T-helper 2 cell (primary cell): ENCODE results near the gene RBM33.
A peak's percentile ranks its signal among the peaks of the same experiment; 100 is the strongest.
"Not testable (repeated sequence)": the region's sequence is repeated elsewhere in the genome, so short reads cannot be mapped to it uniquely, and the experiment has no call there.

Experiments
- DNase-seq, 5 experiments: peaks; one replicate each; pipeline versions ENCODE4 v3.0.0 to v3.0.0-alpha.2; 2012 to 2022
- total RNA-seq, 2 donors: gene quantifications; one replicate each; lab custom pipeline; 2026; lab: John Stamatoyannopoulos, UW

The RBM33 gene, protein sequence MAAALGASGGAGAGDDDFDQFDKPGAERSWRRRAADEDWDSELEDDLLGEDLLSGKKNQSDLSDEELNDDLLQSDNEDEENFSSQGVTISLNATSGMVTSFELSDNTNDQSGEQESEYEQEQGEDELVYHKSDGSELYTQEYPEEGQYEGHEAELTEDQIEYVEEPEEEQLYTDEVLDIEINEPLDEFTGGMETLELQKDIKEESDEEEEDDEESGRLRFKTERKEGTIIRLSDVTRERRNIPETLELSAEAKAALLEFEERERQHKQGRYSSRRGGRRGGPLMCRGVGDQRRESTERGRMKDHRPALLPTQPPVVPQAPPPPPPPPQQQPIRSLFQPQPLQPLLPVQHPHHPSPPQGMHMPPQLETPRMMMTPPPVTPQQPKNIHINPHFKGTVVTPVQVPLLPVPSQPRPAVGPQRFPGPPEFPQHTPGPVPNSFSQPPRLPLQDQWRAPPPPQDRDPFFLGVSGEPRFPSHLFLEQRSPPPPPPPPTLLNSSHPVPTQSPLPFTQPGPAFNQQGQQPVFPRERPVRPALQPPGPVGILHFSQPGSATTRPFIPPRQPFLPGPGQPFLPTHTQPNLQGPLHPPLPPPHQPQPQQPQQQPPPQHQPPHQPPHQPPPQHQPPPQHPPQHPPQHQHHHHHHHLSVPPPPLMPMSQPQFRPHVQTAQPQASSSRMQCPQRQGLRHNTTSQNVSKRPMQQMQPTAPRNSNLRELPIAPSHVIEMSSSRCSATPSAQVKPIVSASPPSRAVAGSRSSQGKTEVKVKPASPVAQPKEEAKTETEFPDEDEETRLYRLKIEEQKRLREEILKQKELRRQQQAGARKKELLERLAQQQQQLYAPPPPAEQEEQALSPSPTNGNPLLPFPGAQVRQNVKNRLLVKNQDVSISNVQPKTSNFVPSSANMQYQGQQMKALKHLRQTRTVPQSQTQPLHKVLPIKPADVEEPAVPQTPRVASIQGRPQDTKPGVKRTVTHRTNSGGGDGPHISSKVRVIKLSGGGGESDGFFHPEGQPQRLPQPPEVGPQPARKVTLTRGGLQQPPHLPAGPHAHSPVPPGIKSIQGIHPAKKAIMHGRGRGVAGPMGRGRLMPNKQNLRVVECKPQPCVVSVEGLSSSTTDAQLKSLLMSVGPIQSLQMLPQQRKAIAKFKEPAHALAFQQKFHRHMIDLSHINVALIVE
- 137 to 150 reads per million in 2 donors for total RNA-seq

DNA sequence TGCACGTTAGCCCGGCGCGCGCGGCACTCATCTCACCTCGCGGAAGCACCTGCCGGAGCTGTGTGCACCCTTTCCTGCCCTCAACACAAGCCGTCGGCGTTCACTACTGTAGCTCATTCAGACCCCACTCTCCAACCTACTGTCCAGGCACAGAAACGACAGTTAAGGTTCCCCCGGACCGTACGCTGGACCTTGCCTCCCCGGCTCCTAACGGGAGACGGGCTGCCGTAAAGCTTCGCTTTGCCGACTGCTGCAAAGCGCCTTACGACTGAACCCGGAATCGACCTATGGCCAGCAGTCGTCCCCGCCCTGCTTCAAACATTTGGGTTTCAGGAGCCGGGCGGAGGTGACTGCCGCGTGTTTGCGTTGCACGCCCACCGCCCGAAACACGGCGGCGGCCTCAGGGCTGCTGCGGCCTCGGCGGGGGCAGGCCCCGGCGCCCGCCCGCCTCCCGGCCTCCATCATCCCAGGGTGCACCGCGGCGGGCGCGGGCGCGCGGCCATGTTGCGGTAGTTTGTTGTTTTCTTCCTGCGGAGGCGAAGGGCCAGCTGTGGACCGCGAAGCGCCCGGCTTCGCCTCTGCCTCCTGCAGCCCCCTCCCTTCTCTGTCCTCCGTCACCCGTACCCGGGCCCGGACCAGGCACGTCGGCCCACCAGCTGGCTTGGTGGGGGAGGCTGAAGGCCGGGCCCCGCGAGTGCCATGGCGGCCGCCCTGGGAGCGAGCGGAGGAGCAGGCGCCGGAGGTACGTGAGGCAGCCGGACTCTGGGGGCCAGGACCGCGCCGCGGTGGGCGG lies at the start of gene RBM33:
Gene RBM33 (plus strand): TSS at position 484 of the 793 bp plus-strand sequence. CDS start 216 bp downstream, at position 700.
- DNase-seq, result peak; percentile 60 to 91 (median 75)

DNA sequence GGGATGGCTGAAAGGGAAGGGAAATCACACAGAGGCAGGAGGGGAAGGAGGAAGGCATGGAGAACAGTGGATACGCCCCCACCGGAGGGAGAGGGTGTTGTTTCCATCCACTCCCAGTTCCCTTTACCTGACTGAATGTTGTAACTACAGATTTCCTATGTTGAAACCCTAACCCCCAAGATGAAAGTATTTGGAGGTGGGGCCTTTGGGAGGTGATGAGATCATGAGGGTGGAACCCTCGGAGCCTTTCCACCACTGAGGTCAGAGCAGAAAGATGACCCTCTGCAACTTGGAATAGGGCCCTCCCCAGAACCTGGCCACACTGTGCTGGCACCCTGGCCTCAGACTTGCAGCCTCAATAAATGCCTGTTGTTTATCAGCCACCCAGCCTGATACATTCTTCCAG lies 49.5 kb upstream of the RBM33 start:
- no peak for DNase-seq

DNA sequence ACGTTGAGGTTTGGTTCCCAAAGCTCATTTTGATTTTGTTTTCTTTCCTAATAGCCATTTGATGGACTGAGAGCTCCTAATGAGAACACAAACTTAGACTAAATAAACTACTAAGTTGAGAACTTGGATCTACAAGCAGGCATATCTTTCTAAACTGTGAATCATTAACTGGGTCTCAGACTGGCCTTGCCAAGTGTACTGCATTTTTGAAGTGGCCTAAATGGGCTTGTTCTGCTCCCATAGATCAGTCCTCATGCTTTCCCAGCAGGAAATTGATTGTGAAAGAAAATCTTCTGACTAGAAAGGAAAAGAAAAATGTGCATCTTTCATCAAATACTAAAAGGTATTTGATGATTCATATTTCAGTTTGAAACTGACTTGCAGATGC lies 46.7 kb upstream of the RBM33 start:
- no peak for DNase-seq

DNA sequence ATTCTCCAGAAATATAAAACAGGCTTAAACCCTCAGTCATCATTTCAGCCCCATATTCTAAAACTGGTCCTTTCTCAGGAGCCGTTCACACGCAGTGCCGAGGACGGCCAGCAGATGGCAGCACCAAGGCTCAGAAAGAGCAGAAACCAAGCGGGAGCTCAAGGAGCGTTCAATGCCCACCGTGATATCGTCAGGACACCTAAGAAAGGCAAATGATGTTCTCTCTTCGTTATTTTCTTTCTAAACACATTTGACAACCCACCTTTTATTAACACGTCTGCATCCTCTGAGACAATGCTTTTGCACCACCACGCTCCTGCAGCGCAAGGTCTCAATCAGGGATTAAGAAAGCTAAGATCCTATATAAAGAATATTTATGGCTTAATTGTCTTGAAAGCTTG lies 45.7 kb upstream of the RBM33 start:
- DNase-seq, result peak; percentile 31 to 80 (median 66)

DNA sequence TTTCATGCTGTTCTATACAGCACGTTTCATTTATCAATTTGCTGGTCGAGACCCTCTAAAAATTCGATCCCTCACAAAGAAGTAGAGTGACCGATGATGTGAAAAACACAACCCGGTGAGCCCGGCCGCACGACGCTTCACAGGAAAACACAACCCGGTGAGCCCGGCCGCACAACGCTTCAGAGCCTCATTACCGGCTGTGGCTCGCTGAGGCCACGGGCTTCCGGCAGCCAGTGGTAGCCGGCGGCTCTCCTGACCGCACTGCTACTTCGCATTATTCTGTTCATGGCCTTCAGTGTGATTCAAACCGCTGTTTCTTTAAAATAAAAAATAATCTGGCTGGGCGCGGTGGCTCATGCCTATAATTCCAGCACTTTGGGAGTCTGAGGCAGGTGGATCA lies 42.3 kb upstream of the RBM33 start:
- DNase-seq, result no peak

DNA sequence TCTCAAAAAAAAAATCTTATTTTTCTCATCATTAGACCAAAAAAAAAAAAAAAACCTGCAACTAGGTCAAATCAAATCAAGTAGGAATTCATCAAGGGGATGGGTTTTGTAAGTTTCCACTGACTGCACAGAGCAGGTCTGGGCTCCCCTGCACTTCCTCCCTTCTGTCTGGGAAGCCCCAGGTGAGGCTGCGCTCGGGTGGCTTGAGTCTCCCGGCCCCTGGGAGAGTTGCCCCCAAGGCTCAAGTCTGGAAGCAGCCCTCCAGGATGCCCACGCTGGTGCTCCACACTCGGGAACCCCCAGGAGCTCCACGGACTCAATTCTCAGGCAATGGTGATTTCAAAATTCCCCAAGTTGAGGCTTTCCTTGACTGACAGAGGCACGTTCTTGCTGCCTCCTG lies 41.7 kb upstream of the RBM33 start:
- no peak for DNase-seq

DNA sequence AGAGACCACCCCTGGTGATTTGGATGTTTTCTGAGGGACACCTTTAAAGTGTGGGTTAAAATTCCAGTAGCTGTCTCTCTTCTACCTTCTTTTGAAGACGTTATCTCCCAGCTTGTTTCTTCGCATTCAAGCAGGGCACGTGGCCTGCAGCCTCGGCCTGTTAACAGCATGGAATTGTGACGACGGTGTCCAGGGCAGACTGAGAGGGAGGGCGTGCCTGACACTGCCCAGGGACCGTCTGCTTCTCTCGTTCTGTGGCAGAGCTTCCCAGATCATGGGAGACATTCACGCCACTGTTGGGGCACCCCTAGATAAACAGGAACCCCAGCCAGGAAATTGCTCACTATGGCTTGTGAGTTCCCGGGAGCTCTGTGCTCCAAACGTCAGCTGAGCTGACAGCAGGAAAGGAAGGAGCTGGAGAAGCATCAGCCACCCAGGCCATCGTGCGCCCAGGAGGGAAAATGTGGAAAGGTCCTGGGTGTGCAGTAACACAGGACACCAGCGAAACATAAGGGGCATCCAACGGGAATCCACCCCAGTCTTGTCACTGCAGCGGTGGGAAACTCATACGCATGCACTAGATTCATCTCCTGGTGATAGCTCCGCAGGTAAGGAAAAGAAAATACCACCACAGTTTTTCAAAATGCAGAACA lies 41.1 kb upstream of the RBM33 start:
- DNase-seq, result no peak

DNA sequence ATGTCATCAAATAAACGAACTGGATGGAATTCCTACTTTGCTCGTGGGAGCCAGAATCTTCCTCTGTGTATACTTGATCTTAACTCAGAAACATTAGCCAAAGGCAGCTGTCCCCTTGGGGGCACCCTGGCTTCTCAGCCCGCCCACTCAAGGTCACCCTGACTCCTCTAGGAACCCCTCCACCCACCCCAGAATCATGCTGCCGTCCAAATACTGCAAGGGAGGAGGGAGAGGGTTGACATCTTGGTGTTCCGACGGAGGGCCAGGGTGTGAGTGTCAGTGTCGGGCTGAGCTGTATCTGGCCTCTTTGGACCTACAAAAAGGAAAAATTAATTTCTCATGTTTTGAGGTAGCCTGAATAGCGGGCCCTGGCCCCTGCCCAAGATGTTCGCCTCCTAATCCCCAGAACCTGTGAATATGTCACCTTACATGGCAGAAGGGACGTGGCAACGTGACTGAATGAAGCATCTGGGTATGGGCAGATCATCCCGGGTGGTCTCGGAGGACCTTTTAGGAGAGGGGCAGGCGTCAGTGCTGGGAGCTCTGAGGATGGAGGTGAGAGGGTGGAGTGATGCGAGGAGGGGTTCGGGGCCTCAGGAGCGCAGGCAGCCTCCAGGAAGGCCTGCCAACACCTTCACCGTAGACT lies 40.5 kb upstream of the RBM33 start:
- no peak for DNase-seq

DNA sequence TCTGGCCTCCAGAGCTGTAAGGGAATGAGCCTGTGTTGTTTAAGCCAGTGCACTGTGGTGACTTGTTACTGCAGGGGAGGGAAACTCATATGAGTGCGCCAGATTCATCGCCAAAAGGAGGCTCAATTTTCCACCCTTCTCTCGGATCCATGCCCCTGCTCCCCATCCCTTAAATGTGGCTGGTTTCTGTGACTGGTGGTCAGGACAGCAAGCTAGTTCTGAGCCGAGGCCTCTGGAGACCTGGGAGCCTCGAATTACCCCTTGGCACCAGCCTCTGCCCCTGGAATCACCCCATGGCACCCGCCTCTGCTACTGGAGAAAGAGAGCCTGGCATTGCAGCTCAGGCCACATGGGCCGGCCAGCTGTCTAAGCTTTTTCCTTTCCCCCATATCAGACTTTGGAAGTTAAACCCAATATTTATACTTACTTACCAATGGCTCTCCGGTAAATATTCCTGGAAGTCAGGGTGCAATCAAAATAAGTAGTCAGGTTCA lies 39.9 kb upstream of the RBM33 start:
- DNase-seq, result no peak

DNA sequence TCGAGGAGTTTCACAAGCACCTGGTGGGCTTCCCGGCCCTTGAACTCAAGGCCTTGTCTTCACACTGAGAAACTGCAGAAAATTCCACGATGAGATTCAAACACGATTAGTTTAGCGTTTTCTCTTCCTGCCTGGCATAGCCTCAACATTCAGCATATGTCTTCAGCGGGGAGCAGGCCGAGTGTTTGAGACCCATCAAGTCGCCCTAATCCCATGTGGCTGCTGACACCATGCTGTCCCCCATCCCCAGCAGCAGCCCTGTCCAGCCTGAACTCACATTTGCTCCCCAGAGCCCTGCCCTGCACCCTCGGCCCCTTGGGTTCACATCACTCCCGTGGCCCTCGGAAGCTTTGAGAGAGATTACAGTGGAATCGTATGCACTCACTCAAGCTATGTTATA lies 35.3 kb upstream of the RBM33 start:
- DNase-seq, result no peak

DNA sequence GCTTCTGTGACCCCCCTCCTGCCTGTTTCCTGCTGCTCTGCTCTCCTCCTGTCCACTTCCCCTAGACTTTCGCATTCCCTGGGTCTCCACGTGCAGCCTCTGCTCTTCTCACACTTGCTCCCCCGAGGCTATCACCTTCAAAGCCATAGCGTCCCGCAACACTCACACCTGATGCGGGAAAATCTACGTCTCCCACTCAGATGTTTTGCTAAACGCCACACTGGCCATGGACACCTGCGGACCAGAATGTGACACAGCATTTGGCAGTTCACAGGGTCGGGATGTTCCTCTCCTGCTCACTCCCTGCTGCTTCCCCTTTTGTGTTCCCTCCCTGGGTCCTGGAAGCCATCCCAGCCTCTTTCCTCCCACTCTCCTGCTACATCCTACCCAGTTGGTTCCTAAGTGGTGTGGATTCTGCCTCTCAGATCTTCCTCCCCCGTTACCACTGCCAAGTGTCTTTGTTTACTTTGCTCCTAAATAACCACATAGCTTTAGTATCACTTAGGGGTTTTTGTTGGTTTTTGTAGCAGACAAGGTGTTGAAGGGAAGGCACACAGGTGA lies 33.7 kb upstream of the RBM33 start:
- DNase-seq, result no peak

DNA sequence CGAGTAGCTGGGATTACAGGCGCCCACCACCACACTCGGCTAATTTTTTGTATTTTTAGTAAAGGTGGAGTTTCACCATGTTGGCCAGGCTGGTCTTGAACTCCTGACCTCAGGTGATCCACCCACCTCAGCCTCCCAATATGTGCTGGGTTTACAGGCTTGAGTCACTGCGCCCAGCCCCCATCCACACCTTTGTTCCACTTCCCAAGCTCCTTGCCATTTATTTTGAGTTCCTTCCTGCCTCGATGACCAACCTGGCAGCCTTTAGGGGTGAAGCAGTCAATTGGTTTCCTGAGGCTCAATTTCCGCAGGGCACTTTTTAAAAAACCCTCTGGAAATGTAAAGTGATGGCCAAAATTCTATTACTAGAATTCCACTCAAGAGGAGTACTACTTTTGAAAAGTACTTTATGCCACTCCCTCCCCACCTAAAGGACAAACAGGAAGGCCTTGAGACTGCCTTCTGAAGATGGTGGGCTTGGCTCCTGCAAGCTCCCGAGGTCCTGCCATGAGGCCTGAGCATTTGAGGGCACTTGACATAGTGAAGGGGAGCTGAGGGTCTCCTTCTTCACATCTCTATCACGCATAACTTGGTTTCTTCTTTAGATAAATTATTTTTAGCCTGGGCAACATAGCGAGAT lies 32.5 kb upstream of the RBM33 start:
- no peak for DNase-seq

DNA sequence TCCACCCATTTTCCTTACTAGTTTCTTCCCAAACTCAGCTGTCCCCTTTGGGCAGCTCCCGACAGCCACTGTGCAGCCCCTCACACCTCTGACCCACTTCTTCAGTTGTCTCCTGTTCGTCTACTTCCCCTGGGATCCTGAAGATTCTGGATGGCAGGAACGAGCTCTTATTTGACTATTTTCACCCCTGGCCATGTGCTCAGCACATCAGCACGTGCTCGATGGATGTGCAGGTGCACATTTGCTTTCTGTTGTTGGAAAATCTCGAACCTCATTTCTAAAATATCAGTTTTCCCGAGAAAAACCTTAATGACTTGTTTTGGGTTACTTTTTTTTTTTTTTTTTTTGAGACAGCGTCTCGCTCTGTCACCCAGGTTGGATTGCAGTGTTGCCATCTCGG lies 31.8 kb upstream of the RBM33 start:
- DNase-seq, result no peak

DNA sequence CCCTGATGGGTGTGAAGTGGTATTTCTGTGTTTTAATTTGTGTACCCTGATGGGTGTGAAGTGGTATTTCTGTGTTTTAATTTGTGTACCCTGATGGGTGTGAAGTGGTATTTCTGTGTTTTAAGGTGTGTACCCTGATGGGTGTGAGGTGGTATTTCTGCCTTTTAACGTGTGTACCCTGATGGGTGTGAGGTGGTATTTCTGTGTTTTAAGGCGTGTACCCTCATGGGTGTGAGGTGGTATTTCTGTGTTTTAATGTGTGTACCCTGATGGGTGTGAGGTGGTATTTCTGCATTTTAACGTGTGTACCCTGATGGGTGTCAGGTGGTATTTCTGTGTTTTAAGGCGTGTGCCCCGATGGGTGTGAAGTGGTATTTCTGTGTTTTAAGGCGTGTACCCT lies 29.4 kb upstream of the RBM33 start:
- DNase-seq, result not testable (repeated sequence)

DNA sequence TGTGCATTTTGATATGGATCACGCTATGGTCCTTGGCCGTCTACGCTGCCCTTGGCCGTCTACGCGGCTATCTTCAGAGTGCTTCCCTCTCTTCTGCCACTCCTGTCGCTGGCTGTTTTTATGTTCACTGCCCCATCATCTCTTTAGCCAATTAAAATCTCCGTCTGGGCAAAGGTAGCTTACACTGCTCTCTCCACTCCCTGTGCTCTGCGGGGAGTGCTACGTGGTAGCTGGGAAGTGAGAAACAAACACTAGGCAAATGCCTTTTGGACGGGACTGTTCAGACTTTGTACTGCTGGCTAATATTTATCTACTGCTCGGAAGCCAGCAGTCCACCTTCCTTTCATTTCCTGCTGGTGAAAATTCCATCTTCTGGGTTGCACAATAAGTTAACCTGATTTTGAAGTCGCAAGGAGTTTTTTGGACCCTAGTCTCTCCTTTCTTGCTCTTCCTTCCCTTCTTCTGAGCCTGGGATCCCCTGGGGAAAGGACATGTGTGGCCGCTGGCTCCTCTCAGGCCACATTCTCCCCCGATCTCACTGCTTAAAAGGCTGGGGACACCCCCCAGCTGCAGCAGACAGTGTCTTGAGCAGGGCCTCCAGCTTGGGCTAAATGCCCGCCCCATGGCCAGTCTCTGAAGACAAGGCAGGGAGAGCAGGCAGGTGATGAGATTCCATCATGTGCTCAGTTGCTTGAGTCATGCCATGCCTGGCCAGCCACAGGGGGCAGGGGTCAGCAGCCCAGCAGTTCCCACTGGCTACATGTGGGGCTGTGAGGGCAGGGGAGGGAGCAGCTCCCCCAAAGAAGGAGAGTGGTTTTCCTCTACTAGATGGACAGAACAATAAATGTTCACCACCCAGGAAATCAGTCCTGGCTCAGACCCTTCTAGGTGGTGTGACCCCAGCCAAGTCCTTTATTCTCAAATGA lies 25.5 kb upstream of the RBM33 start:
- no peak for DNase-seq

DNA sequence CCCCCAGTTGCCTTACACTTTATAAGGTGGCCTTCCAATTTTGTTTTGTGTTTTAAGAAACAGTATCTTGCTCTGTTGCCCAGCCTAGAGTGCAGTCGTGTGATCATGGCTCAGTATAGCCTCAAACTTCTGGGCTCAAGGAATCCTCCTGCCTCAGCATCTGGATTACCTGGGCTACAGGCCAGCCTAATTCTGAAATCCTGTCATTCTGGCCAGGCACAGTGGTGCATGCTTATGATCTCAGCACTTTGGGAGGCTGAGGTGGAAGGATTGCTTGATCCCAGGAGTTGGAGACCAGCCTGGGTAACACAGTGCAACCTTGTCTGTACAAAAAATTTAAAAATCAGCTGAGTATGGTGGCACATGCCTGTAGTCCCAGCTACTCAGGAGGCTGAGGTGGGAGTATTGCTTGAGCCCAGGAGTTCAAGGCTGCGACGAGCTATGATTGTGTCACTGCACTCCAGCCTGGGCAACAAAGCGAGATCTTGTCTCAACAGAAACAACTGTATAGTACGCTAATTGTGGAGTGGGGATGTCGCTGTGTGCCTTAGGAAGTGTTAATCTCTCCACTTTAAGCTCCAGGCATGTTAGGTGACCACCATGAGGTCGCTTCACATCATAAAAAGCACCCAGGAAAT lies 24.7 kb upstream of the RBM33 start:
- no peak for DNase-seq

DNA sequence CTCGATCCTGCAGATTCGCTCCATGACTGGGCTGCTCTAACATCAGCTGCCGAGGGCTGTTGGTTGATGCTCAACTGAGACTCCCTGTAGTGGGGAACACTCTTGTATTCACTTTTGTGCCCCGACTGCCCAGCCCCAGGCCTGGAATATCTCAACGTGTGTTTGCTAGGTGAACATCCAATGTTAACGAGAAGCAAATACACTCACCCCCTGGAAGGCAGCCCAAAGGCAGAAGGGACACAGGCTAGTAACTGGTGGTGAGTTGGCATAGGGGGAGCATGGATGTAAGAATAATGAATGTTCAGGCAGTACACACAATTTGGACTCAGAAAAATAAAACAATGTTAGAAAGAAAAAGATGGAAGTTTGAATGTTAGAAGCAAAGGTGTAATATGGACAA lies 24.0 kb upstream of the RBM33 start:
- DNase-seq, result no peak

DNA sequence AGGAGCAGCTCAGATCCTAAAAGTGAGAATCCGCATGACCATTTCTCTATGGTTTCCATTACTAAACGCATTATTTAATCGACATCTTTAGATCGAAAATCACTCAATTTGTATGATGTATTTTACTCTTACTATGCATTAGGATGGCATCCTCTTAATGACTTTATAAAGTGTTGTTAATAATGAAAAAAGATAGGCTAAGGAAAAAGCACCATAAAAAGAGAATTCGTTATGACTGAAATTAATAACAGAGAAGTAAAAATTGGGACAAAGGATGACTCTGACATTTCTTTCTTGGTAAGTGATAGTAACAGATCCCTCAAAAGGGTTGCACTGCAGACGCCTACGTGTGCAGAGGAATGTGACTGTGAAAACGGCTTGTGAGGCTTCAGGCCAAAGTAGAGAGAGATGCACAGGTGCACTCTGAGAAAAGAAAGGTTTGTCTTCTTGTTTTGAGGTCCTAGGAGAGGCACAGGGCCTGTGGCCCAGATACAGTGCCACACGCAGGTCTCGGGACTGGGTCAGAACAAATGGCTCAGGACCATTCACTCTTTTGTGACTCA lies 23.0 kb upstream of the RBM33 start:
- no peak for DNase-seq
